B cell (primary cell): ENCODE results near the gene THBD.

Experiments used
- CTCF ChIP-seq: fragments of 200-600 bp; IDR thresholded peaks from one replicate; pipeline ENCODE4 v1.8.0; 2022; ENCODE audit warnings: antibody characterized with exemption, mild to moderate bottlenecking
- EZH2 ChIP-seq: IDR thresholded peaks from 2 replicates; pipeline ENCODE4 v1.6.1; 2012; ENCODE audit warnings: borderline replicate concordance, low read depth, mild to moderate bottlenecking, moderate library complexity, low read length; ENCODE audit not compliant: insufficient read depth, poor library complexity, severe bottlenecking

- no peak for TF ChIP-seq CTCF
- no peak for TF ChIP-seq EZH2
These were observed 1.6 kb upstream of the THBD start for GRCh38 chr20:23050847-23051627.
